ENCODE data around the gene OBSCN. TPM values are rescaled to one million over a fixed set of nuclear protein-coding genes. Genes with fewer than 3 reads are reported as not detected.

OBSCN gene
- 30.2 TPM for total RNA-seq

GRCh38 chr1:228207851-228208821 is at the start of gene OBSCN:
Gene OBSCN (plus strand): TSS chr1:228208044. CDS start chr1:228211784, 3,740 bp downstream.
- FAIRE-seq (no peak), DNase-seq (ENCODE audit: low spot score in 2 of 2) (no peak)

- FAIRE-seq (no peak), DNase-seq (ENCODE audit: low spot score in 2 of 2) (no peak)
These were observed 49.5 kb upstream of the OBSCN start for GRCh38 chr1:228158151-228159007.

- FAIRE-seq (no peak), DNase-seq (ENCODE audit: low spot score in 2 of 2) (no peak)
These were observed 48.7 kb upstream of the OBSCN start for GRCh38 chr1:228159008-228159665.

GRCh38 chr1:228160201-228160761 is 47.6 kb upstream of the OBSCN start:
- DNase-seq (ENCODE audit: low spot score in 2 of 2) (no peak), FAIRE-seq (no peak)

GRCh38 chr1:228161362-228161761 is 46.5 kb upstream of the OBSCN start:
- DNase-seq (ENCODE audit: low spot score in 2 of 2) (no peak), FAIRE-seq (no peak)

GRCh38 chr1:228161866-228162265 is 46.0 kb upstream of the OBSCN start:
- DNase-seq (ENCODE audit: low spot score in 2 of 2), result no peak
- FAIRE-seq, result no peak

GRCh38 chr1:228162286-228163006 is 45.4 kb upstream of the OBSCN start:
- DNase-seq (ENCODE audit: low spot score in 2 of 2) (no peak), FAIRE-seq (no peak)

- no peak for FAIRE-seq
These were observed 44.7 kb upstream of the OBSCN start for GRCh38 chr1:228163007-228163753.

GRCh38 chr1:228163776-228164519 is 43.9 kb upstream of the OBSCN start:
- DNase-seq (ENCODE audit: low spot score in 2 of 2), result no peak
- no peak for FAIRE-seq

More at GRCh38 chr1:228163007-228163753, 44.7 kb upstream of the OBSCN start:
- DNase-seq (ENCODE audit: low spot score in 2 of 2), result no peak

GRCh38 chr1:228164561-228165371 is 43.1 kb upstream of the OBSCN start:
- FAIRE-seq, result no peak
- no peak for DNase-seq (ENCODE audit: low spot score in 2 of 2)

GRCh38 chr1:228165372-228166169 is 42.3 kb upstream of the OBSCN start, which contains the start of gene IBA57:
Gene IBA57 (plus strand): TSS chr1:228165804. CDS start chr1:228165817, 13 bp downstream.
- peak; percentile 98 to 99 for DNase-seq (ENCODE audit: low spot score in 2 of 2)
- no peak for FAIRE-seq

- FAIRE-seq (no peak), DNase-seq (ENCODE audit: low spot score in 2 of 2) (peak; percentile 66 to 84)
These were observed 41.5 kb upstream of the OBSCN start for GRCh38 chr1:228166170-228166936.

GRCh38 chr1:228168563-228169270 is 39.1 kb upstream of the OBSCN start:
- FAIRE-seq, result no peak
- DNase-seq (ENCODE audit: low spot score in 2 of 2), result no peak

- no peak for DNase-seq (ENCODE audit: low spot score in 2 of 2)
- no peak for FAIRE-seq
These were observed 38.5 kb upstream of the OBSCN start for GRCh38 chr1:228169345-228169744.

- DNase-seq (ENCODE audit: low spot score in 2 of 2) (no peak), FAIRE-seq (no peak)
These were observed 37.2 kb upstream of the OBSCN start for GRCh38 chr1:228170666-228171065.
